Raji (cell line): ENCODE measurements around the gene IKBKE.

Experiments used
- POLR2A ChIP-seq: IDR thresholded peaks from 2 replicates; pipeline ENCODE4 v1.6.1; 2011; ENCODE audit warnings: low read depth, low read length, control low read depth; ENCODE audit not compliant: insufficient read depth

The IKBKE gene

DNA sequence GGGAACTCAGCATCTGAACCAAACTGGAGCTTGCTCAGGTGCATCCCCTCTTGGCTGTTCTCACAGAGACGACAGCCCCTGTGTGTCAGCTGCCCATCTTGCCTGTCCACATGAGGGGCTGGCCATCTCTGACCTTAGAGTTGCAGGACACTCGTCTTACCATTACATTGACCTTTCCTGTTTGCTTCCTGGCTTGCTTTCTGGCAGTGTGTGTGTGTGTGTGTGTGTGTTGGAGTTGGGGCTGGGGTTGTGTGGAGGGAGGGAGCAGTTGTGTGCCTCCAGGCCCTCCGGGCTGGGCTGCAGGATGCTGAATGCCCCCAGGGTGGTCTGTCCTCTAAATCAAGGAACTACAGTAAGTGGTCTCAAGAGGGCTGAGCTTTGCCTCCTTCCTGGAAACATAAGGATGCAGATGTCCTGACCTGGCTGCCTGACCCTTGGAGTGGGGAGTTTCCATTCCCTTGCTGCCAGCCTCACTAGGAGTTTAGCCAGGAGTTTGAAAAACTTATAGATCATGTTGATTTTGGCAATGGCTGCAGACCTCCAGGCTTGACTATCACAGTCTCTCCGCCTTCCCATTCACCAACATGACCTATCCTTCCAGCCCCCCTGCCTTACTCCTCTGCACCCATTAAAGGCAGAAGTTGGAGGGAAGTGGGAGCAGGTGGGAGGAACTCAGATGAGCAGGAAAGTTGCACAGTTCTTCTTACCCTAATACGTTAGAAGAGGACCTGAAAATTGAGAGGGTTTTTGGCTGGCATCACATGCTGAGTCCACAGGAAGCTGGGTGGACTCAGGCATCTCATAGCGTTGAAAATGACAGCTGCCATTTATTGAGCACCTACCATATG, 56.0 kb downstream of the IKBKE start:
- TF ChIP-seq POLR2A: no peak

DNA sequence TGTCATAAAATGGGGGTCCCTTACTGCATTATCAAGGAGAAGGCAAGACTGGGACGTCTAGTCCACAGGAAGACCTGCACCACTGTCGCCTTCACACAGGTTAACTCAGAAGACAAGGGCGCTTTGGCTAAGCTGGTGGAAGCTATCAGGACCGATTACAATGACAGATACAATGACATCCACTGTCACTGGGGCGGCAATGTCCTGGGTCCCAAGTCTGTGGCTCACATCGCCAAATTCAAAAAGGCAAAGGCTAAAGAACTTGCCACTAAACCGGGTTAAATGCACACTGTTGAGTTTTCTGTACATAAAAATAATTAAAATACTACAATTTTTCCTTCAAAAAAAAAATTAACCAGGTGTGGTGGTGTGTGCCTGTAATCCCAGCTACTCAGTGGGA, 59.1 kb downstream of the IKBKE start:
- no peak for TF ChIP-seq POLR2A

DNA sequence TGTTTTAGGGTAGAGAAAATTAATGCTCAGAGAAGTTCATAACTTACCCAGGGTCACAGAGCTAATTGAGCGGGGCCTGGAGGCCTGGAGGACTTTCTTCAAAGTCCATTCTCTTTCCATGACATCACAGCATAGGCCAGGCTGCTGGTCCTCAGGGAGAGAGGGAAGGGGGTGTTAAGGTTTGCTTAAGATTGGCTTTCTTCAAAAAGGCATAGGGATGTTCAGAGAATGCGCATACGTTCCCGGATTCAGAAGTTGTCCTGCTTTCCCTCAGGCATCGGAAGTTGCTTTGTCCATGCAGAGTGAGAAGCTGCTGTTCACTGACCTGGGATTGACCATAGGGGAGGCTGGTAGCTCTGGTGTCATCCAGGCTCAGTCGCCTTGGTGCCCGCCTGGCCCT, 62.1 kb downstream of the IKBKE start:
- no peak for TF ChIP-seq POLR2A

DNA sequence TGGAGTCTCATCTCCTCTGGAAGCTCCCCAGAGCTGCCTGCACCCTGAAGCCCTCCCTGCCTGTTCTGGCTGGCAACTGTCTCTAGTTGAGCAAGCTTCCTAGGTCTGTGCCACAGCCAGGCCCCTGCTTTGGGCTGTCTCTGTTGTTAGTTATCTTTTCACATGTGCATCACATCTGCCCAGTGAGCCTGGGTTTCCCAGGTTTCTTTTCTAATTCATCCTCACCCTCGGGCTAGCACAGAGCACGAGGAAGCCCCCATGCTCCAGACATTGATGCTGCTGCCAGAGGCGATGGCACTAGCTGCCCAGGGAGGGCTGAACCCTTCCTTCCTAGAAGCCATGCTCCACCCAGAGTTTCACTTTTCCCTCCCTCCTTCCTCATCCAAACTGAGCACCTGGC, 64.3 kb downstream of the IKBKE start:
- TF ChIP-seq POLR2A: no peak

DNA sequence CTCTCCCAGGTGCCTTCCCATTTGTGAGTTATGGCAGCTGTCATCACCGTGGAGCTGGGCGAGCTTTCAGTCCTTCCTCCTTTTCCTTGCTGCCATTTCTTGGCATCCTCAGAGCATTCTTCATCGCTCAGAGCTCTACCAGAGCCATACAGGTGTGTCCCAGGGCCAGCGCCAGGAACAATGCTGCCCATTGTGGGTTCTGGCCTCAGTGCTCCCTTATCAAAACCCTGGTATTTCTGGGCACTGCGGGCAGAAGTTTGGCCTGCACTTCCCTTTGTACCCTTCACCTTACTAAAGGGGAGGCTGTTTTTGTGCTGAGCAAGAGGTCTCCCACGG, 65.5 kb downstream of the IKBKE start:
- no peak for TF ChIP-seq POLR2A

DNA sequence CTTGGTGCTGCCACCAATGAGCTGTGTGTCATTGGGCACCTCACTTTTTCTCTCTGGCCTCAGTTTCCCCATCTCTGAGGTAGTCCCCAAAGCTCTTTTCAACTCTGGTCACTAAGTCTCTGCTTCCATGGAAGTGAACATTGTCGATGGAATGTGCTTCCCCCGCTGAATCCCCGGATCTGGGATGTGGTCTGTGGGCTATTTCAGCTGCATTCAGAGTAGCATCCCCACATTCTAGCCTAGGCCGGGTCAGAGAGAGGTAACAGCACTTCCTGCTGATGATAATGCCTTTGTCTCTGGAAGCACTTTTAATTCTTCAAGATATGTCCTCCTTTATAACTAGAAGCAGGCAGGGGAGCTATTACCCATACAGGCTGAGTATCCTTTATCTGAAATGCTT, 66.9 kb downstream of the IKBKE start:
- no peak for TF ChIP-seq POLR2A

DNA sequence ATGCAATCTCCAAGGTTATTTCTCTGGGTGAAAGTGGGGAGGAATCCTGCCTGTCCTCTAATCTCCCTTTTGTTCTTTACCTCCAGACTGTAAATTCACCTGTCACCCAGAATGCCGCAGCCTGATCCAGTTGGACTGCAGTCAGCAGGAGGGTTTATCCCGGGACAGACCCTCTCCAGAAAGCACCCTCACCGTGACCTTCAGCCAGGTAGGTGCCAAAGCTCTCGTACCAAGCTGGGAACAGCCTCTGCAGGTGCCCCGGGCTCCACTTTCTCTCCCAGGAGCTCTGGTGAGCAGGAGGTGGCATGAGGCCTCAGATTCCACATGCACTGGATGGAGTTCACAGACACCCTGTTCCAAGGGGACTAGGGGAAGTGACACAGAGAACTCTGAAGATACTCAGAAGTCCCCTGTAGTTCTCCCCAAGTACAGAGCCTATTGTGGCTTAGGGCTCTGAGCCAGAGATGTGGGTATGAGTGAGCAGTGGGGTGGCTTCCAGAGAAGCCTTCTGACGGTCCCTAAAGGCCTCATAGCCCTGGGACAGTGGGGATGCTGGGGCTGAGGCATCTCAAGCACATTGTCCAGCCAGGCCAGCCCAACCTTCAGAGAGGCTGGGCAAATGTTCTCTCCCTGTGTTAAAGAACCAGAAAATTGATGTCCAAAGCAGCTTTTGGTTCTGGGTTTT, 68.0 kb downstream of the IKBKE start:
- no peak for TF ChIP-seq POLR2A

DNA sequence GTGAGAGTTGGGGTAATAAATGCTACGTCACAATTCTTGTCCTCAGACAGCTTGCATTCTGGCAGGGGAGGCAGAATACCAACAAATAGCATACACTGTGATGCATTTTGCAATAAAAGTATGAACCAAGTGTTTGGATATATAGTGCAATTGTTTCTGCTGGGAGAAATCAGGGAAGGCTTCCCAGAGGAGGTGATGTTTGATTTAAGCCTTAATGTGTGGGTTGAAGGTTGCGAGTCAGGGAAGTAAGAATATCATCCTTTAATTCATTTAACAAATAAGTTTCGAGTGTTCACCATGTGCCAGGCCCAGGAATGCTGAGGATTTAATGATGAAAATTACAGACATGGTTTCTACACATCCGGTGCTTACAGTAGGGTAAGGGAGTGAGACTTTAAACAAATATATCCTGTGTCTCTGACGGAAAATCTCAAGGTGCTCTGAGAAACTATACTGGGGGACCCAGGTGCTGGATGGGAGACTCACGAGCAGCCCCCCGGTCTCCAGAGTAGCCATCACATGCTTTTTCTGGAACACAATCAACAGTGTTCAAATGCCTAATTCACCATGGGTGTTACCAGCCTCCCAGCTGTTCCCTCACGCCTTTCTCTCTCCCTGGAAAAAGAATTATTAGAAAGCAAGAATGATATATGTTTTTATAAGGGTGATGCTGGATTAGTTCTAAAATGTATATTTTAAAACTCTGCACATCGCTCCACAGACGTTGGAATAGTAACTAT, 68.8 kb downstream of the IKBKE start:
- no peak for TF ChIP-seq POLR2A

DNA sequence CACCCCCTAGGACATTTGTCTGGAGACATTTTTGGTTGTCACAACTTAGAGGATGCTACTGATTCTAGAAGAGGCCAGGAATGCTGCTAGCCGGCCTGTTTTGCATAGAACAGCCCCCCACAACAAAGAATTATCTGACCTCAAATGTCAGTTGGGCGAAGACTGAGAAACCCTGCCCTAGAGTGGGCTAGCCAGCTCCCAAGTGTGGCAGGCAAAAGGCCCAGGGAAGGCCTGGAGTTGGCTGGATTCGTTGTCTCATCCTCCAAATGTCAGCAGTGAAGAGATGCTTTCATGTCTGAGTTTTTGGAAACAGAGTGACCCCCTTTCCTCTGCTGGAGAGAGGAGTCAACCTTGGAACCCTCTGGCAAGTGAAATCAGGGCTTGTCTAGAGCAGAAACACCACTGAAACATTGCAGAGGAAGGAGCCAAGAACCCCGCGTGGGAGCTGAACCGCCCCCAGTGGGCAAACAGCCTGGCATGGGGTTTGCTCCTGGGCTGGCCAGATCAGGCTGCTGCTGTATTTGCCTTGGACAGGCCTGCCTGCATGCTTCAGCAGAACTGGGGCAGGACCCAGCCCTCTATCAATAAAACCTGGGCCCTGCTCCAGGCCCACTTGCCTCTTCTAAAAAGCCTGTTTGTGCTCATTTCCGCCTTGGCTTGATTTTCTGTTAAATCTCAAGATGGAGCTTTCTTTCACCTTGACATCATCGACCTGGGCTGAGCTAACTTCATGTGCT, 69.9 kb downstream of the IKBKE start:
- no peak for TF ChIP-seq POLR2A

DNA sequence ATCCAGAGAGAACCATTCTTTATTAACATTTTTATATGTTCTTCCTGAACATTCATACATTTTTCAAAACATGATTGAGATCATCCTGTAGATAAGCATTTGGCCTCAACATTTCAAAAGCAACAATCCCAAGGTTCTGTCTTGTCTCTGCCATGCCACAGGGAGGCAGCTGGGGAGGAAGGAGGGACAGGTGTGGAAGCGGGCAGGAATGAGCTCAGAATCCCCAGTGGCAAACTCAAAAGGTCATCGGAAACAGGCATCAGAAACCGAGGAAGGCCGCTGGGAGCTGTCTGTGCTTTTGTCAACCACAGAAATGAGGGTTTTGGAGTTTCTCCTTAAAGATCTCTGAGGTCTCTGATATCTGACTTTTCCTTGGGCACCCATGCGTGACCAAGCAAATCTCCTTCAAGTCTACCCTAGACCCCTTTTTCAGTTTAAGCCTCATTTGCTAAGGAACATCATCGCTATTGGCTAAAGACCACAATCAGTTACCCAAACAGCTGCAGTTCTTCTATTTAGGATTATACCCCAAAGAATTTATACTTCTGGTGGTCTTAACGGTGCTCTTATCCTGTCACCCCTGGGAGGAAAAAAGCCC, 71.1 kb downstream of the IKBKE start:
- TF ChIP-seq POLR2A: no peak

DNA sequence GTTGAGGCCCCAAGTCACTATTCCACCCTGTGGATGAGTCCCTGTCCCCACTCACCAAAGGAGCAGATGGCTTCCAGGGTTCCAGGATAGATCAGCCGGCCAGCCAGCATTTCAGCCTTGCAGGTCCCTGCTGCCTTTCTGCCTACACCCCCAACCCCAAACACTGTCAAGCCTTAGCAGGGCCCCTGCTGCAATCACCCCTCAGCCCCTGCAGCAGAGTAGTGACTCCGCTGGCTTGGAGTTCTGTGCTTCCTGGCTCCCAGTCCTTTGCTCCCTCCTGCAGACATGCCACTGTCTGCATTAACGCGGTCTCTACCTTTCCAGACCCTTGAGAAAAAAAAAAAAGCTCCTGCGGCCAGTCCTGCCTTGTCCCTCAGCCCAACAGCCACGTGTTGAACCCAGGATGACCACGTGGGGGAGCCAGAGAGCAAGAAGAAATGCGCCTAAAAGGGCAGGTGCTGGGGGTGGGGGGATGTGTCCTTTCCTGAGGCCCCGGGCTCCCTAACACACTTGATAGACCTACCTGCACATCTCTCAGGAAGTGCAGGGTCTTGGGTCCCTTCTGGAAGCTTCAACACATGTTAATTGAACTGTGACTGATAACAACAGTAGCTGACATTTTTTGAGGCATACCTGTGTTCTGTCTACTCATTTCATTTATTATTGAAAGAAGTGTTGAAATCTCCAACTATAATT, 74.4 kb downstream of the IKBKE start:
- no peak for TF ChIP-seq POLR2A

DNA sequence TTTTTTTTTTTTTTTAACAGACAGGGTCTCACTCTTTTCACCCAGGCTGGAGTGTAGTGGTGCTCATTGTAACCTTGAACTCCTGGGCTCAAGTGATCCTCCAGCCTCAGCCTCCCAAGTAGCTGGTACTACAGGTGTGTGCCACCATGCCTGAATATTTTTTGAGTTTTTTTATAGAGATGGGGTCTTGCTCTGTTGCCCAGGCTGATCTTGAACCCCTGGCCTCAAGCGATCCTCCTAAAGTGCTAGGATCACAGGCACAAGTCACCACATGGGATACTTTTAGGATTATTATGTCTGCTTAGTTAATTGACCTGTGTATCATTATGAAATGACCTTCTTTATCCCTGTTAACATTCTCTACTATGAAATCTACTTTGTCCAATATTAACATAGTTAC, 75.1 kb downstream of the IKBKE start:
- no peak for TF ChIP-seq POLR2A
